CD4-positive, alpha-beta T cell treated with Interleukin-21 for 1 hour (primary cell): ENCODE measurements around the gene NOXO1.
"Not testable (repeated sequence)": the region's sequence is repeated elsewhere in the genome, so short reads cannot be mapped to it uniquely, and the experiment has no call there.

ENCODE experiments used
- DNase-seq: peaks from one replicate; pipeline ENCODE4 v3.0.0-alpha.2; 2020

The NOXO1 gene

GRCh38 chr16:1977875-1978268 lies 3.4 kb downstream of the NOXO1 start:
- DNase-seq = no peak

GRCh38 chr16:1976951-1977874 lies 4.1 kb downstream of the NOXO1 start:
- no peak for DNase-seq

- no peak for DNase-seq
Measured at GRCh38 chr16:1976216-1976520, 5.1 kb downstream of the NOXO1 start.

GRCh38 chr16:1975432-1976215 lies 5.6 kb downstream of the NOXO1 start:
- DNase-seq = no peak

- no peak for DNase-seq
Measured at GRCh38 chr16:1974157-1975070, 6.9 kb downstream of the NOXO1 start.

GRCh38 chr16:1973461-1974156 lies 7.7 kb downstream of the NOXO1 start:
- DNase-seq = no peak

- DNase-seq = no peak
Measured at GRCh38 chr16:1972490-1972877, 8.8 kb downstream of the NOXO1 start.

GRCh38 chr16:1971796-1972489 lies 9.3 kb downstream of the NOXO1 start, which contains the start of gene TBL3:
Gene TBL3, plus strand, starts transcription at chr16:1972053. Its CDS starts 112 bp downstream, at chr16:1972165.
- peak; percentile 97 for DNase-seq

- no peak for DNase-seq
Measured at GRCh38 chr16:1968146-1968953, 12.9 kb downstream of the NOXO1 start.

GRCh38 chr16:1966460-1966859 lies 14.8 kb downstream of the NOXO1 start, which contains the start of gene RNF151:
Gene RNF151, plus strand, starts transcription at chr16:1966856. Its CDS starts 26 bp downstream, at chr16:1966882.
- no peak for DNase-seq

GRCh38 chr16:1965396-1966001 lies 15.8 kb downstream of the NOXO1 start:
- peak; percentile 32 for DNase-seq

GRCh38 chr16:1964506-1965395 lies 16.5 kb downstream of the NOXO1 start, which contains the start of gene RPS2:
Gene RPS2, minus strand, starts transcription at chr16:1964826. Its CDS starts 201 bp downstream, at chr16:1964625.
- peak; percentile 99 for DNase-seq

GRCh38 chr16:1963806-1964505 lies 17.3 kb downstream of the NOXO1 start:
- DNase-seq = peak; percentile 55

- not testable (repeated sequence) for DNase-seq
Measured at GRCh38 chr16:1962161-1963153, 18.8 kb downstream of the NOXO1 start.

- no peak for DNase-seq
Measured at GRCh38 chr16:1961651-1962067, 19.6 kb downstream of the NOXO1 start.

GRCh38 chr16:1960665-1961630 lies 20.3 kb downstream of the NOXO1 start:
- DNase-seq = peak; percentile 49
